HCT116 (cell line): ENCODE results near the gene DNAJA4. TPM values are rescaled to one million over a fixed set of nuclear protein-coding genes. Genes with fewer than 3 reads are reported as not detected.

Experiments used
- ATAC-seq: fragments of 200-7000 bp; cut with Tn5 transposase; 2 replicates; pipeline ENCODE4 v1.9.1; 2020; ENCODE audit warnings: mild to moderate bottlenecking, moderate library complexity
- BruUV-seq: library from RNA; stranded (reverse); fragments of 400-500 nt; replicated peaks from 2 replicates; lab custom pipeline; 2021; lab: Mats Ljungman, UMichigan
- CTCF ChIA-PET: fragments of 300-600 bp; sonication (Branson Sonifier 250); formaldehyde crosslinking; loops from one replicate; lab custom pipeline; 2021; ENCODE audit warnings: antibody characterized with exemption; lab: Charles Lee
- POLR2A ChIA-PET: fragments of 300-600, 350-600 bp; sonication (Branson Sonifier 250); formaldehyde crosslinking; loops from one replicate; lab custom pipeline; 2021; ENCODE audit warnings: antibody characterized with exemption; lab: Charles Lee
- RAD21 ChIA-PET, 2 experiments: fragments of 300-600 bp; sonication (Branson Sonifier 250); formaldehyde crosslinking; loops; one replicate each; lab custom pipeline; 2023; ENCODE audit warnings: low total read pairs in 2 of 2; ENCODE audit not compliant: uncharacterized antibody in 2 of 2, unreplicated experiment in 2 of 2, low non-redundant PET in 1 of 2; lab: Charles Lee
- DNase-seq: peaks from one replicate; pipeline ENCODE4 v3.0.0-alpha.2; 2010; ENCODE audit warnings: low read depth, low spot score
- H2AFZ ChIP-seq: fragments of 200-600 bp; shearing (Covaris generic), sonication (generic); 2 replicates; pipeline ENCODE4 v1.6.1; 2017; ENCODE audit warnings: low read depth, mixed run types, mixed read lengths, antibody characterized with exemption, low read length; ENCODE audit not compliant: poor library complexity, severe bottlenecking
- H3K27ac ChIP-seq: 2 replicates; pipeline ENCODE4 v1.5.1; 2012; ENCODE audit warnings: low read depth, low read length
- H3K27me3 ChIP-seq: fragments of 200-600 bp; sonication (generic); 2 replicates; pipeline ENCODE4 v1.6.1; 2016; ENCODE audit warnings: mixed run types, low read length, mixed read lengths; ENCODE audit not compliant: insufficient read depth
- H3K36me3 ChIP-seq, 2 experiments: fragments of 200-500 bp in 1 of 2; fragments of 200-600 bp in 1 of 2; sonication (Bioruptor generic) in 1 of 2; sonication (generic) in 1 of 2; 2 replicates each; pipeline versions ENCODE4 v1.5.1 to v1.6.1; 2014 to 2016; ENCODE audit warnings: low read length in 2 of 2, inconsistent platforms in 1 of 2, mixed read lengths in 1 of 2, mixed run types in 1 of 2; ENCODE audit not compliant: insufficient read depth in 2 of 2, control insufficient read depth in 1 of 2
- H3K4me1 ChIP-seq, 2 experiments: fragments of 200-600 bp in 1 of 2; sonication (generic) in 1 of 2; 2 replicates each; pipeline versions ENCODE4 v1.5.1 to v1.6.1; 2012 to 2017; ENCODE audit warnings: low read length in 2 of 2, inconsistent platforms in 1 of 2, mild to moderate bottlenecking in 1 of 2, mixed read lengths in 1 of 2, mixed run types in 1 of 2, moderate library complexity in 1 of 2; ENCODE audit not compliant: insufficient read depth in 2 of 2, control insufficient read depth in 1 of 2
- H3K4me2 ChIP-seq: fragments of 200-600 bp; sonication (generic); 2 replicates; pipeline ENCODE4 v1.6.1; 2017; ENCODE audit warnings: mixed run types, low read length, mixed read lengths
- H3K4me3 ChIP-seq, 2 experiments: fragments of 200-600 bp in 1 of 2; sonication (generic) in 1 of 2; replicated peaks in 1 of 2; 2 replicates each; pipeline ENCODE4 v1.5.1; 2011 to 2016; ENCODE audit warnings: low read length in 2 of 2, control low read depth in 1 of 2, low read depth in 1 of 2, mild to moderate bottlenecking in 1 of 2, mixed read lengths in 1 of 2, mixed run types in 1 of 2
- H3K79me2 ChIP-seq: fragments of 200-600 bp; sonication (generic); 2 replicates; pipeline ENCODE4 v1.6.1; 2017; ENCODE audit warnings: mild to moderate bottlenecking, mixed run types, low read length, moderate library complexity, mixed read lengths; ENCODE audit not compliant: insufficient read depth
- H3K9ac ChIP-seq: fragments of 200-600 bp; sonication (generic); 2 replicates; pipeline ENCODE4 v1.6.1; 2016; ENCODE audit warnings: low read length, mixed read lengths
- H3K9me2 ChIP-seq: fragments of 200-600 bp; sonication (generic), shearing (Covaris generic); 2 replicates; pipeline ENCODE4 v1.6.1; 2017; ENCODE audit warnings: mixed run types, mild to moderate bottlenecking, moderate library complexity; ENCODE audit not compliant: insufficient read depth
- H3K9me3 ChIP-seq, 2 experiments: fragments of 200-500 bp in 1 of 2; fragments of 200-600 bp in 1 of 2; sonication (Bioruptor generic) in 1 of 2; sonication (generic) in 1 of 2; 2 replicates each; pipeline ENCODE4 v1.6.1; 2014 to 2017; ENCODE audit warnings: low read length in 2 of 2, mixed read lengths in 2 of 2, inconsistent platforms in 1 of 2, low read depth in 1 of 2, mild to moderate bottlenecking in 1 of 2, mixed run types in 1 of 2, moderate library complexity in 1 of 2; ENCODE audit not compliant: control insufficient read depth in 1 of 2, insufficient read depth in 1 of 2
- H4K20me1 ChIP-seq: fragments of 200-600 bp; sonication (generic), shearing (Covaris generic); 2 replicates; pipeline ENCODE4 v1.6.1; 2017; ENCODE audit warnings: mixed run types, mild to moderate bottlenecking, moderate library complexity; ENCODE audit not compliant: insufficient read depth
- ATF3 ChIP-seq: IDR thresholded peaks from 2 replicates; pipeline ENCODE4 v1.6.1; 2012
- CEBPB ChIP-seq: IDR thresholded peaks from 2 replicates; pipeline ENCODE4 v1.6.1; 2012; ENCODE audit warnings: low read depth
- ELF1 ChIP-seq: IDR thresholded peaks from 2 replicates; pipeline ENCODE4 v1.6.1; 2012; ENCODE audit warnings: low read depth, borderline replicate concordance
- POLR2A ChIP-seq: IDR thresholded peaks from 2 replicates; pipeline ENCODE4 v1.7.0; 2011; ENCODE audit warnings: borderline replicate concordance; ENCODE audit not compliant: insufficient read depth, insufficient read length; ENCODE audit errors: extremely low read depth
- YY1 ChIP-seq: IDR thresholded peaks from 2 replicates; pipeline ENCODE4 v1.6.1; 2011; ENCODE audit warnings: low read length, low read depth, moderate library complexity, mild to moderate bottlenecking; ENCODE audit not compliant: insufficient replicate concordance; ENCODE audit errors: extremely low read depth
- intact Hi-C: fragments of 100-400 bp; cut with micrococcal nuclease; formaldehyde crosslinking; loops from 2 replicates; pipeline ENCODE4 v1.10.0; 2022
- total RNA-seq: library from RNA; stranded (reverse); gene quantifications from one replicate; pipeline ENCODE4 v1.2.1, GENCODE V29; 2021; ENCODE audit not compliant: unreplicated experiment
- TF ChIP-seq, protein P1 (sequence below): IDR thresholded peaks from 2 replicates; pipeline ENCODE4 v1.6.1; 2012

Gene DNAJA4
- total RNA-seq, 1 experiment from 2014 or later = 66.6 TPM

GRCh38 chr15:78322724-78323521 is 58.6 kb downstream of the DNAJA4 start:
- no peaks in the 10 kb centered on the region for H3K9me3 ChIP-seq
- H3K79me2 ChIP-seq = no peaks in the 10 kb centered on the region
- RAD21 ChIA-PET = no interaction called here
- H2AFZ ChIP-seq = no peak overlapping the region
- no peak overlapping the region for H3K4me2 ChIP-seq
- no peak for TF ChIP-seq CEBPB
- TF ChIP-seq, protein P1, sequence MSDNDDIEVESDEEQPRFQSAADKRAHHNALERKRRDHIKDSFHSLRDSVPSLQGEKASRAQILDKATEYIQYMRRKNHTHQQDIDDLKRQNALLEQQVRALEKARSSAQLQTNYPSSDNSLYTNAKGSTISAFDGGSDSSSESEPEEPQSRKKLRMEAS = no peak
- no peaks in the 10 kb centered on the region for H3K36me3 ChIP-seq
- intact Hi-C loops = no loop called here
- H3K4me1 ChIP-seq = no peaks in the 10 kb centered on the region
- H3K9ac ChIP-seq = no peak overlapping the region
- POLR2A ChIA-PET = no interaction called here
- no peak for ATAC-seq
- H3K27ac ChIP-seq = no peak overlapping the region
- CTCF ChIA-PET = no interaction called here
- H3K4me3 ChIP-seq = no peak overlapping the region
- no TSS peak for BruUV-seq
- H3K27me3 ChIP-seq = no peaks in the 10 kb centered on the region
- no peaks in the 10 kb centered on the region for H4K20me1 ChIP-seq
- H3K9me2 ChIP-seq = no peaks in the 10 kb centered on the region
- no peak for DNase-seq

DNA sequence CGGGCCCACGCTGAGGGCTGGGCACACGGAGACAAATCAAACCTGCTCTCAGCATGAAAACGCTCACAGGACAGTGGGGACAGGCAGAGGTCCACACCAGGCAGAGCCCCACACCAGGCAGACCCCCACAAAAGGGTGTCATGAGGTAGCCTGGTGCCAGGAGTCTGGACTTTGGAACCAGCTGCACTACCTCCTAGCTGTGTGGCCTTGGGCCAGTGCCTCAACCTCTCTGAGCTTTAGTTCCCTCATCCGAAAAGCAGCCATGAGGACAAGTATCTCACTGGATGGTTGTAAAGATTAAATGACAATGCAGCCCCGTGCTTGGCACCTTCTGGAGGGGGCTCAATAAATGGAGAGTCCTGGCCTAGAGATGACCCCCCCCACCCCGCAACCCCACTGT is 59.3 kb downstream of the DNAJA4 start:
- Histone ChIP-seq H3K27me3 (no peaks in the 10 kb centered on the region), H3K4me1 (no peaks in the 10 kb centered on the region), H3K9me2 (no peaks in the 10 kb centered on the region), H2AFZ (no peak overlapping the region), H3K36me3 (no peaks in the 10 kb centered on the region), H3K9ac (no peak overlapping the region), H4K20me1 (no peaks in the 10 kb centered on the region), H3K9me3 (no peaks in the 10 kb centered on the region), H3K4me3 (no peak overlapping the region), H3K4me2 (no peak overlapping the region), H3K27ac (no peak overlapping the region), H3K79me2 (no peaks in the 10 kb centered on the region)
- ChIA-PET RAD21 (no interaction called here), CTCF (no interaction called here), POLR2A (no interaction called here)
- no TSS peak for BruUV-seq
- TF ChIP-seq POLR2A (no peak), ELF1 (no peak), YY1 (no peak), ATF3 (no peak)
- DNase-seq = no peak
- intact Hi-C loops = no loop called here
- no peak for ATAC-seq
